ENCODE data around the gene NEU2. TPM values are rescaled to one million over a fixed set of nuclear protein-coding genes. Genes with fewer than 3 reads are reported as not detected.

NEU2 gene
- polyA plus RNA-seq, 3 donors = not detected

DNA sequence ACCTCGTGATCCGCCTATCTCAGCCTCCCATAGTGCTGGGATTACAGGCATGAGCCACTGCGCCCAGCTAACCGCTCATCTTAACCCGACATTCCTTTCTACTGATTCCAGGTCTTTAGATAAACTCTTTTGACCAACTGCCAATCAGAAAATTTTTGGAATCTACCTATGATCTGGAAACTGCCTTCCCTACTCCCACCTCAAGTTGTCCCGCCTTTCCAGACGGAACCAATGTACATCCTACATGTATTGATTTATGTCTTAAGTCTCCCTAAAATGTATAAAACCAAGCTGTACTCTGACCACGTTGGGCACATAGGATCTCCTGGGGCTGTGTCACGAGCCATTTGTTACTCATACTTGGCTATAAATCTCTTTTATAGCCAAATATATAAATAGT lies 3.2 kb upstream of the NEU2 start:
- no peak for DNase-seq (ENCODE audit: extremely low read depth in 1 of 11, low read depth in 9 of 11, low spot score in 4 of 11)

DNA sequence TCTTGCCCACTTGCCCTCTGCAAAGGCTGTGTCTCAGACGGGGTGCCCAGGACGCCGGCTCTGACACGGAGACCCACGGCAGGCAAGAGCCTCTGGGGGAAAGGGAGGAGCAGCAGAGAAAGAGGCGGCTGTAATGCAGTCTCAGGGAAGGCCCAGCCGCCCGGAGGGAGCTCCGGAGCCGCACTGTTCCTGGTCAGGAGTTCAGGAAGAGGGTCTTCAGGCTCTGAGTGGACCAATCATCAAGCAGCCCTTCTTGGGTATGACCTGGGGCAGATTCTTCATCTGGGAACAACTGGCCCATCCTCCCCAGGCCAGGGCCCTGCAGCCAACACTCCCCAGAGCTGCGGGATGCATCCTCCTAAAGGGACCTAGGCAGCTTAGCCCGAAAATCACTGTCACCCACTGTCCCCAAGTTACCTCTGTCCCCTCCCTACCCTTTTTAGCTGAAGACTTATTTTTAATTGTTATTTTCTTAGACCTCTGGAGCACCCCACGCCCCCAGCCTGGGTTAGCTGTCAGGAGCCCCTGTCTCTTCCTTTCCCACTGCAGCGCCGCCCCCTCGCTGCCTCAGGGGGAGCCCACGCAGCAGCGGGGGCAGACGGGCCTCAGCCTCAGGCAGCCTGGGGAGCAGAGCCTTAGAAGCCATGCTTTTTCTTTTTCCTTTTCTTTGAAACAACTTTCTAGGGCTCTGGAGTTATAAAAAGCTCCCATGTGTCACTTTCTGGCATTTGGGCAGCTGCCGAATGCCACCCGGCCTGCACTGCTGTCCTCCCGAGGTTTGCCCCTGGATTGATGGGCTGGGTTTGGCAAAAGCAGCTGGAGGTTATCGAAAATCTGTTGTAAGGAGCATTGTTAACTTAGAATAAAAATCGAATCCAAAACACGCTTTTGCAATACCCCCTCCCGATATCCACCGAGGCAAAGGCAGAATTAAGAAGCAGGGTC lies 644 bp upstream of the NEU2 start:
- no peak for DNase-seq (ENCODE audit: extremely low read depth in 1 of 11, low read depth in 9 of 11, low spot score in 4 of 11)

DNA sequence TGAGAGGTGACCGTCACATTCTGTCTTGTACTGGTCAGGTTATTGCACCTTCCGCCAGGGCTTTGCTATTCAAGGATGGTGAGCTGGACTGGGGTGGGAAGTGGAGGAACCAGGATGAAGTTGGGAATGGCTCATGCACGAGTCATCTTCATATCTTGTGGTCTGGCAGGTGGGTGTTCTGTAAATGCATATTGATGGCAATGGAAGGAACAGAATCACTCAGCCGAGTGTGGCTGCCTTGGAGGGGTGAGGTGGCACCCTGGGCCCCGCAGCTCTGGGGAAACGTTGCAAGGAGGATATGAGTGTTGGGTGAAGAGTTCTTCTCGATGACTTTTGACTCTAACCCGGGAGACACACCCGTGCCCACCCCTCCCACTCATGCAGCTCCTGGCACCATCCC lies 1.2 kb downstream of the NEU2 start:
- DNase-seq (ENCODE audit: extremely low read depth in 1 of 11, low read depth in 9 of 11, low spot score in 4 of 11) = no peak

DNA sequence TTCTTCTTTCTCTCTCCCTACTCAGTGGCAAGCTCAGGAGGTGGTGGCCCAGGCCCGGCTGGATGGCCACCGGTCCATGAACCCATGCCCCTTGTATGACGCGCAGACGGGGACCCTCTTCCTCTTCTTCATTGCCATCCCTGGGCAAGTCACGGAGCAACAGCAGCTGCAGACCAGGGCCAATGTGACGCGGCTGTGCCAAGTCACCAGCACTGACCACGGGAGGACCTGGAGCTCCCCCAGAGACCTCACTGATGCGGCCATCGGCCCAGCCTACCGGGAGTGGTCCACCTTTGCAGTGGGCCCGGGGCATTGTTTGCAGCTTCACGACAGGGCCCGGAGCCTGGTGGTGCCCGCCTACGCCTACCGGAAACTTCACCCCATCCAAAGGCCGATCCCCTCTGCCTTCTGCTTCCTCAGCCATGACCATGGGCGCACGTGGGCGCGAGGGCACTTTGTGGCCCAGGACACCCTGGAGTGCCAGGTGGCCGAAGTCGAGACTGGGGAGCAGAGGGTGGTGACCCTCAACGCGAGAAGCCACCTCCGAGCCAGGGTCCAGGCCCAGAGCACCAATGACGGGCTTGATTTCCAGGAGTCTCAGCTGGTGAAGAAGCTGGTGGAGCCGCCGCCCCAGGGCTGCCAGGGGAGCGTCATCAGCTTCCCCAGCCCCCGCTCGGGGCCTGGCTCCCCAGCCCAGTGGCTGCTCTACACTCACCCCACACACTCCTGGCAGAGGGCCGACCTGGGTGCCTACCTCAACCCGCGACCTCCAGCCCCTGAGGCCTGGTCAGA lies 1.8 kb downstream of the NEU2 start:
- no peak for DNase-seq (ENCODE audit: extremely low read depth in 1 of 11, low read depth in 9 of 11, low spot score in 4 of 11)

DNA sequence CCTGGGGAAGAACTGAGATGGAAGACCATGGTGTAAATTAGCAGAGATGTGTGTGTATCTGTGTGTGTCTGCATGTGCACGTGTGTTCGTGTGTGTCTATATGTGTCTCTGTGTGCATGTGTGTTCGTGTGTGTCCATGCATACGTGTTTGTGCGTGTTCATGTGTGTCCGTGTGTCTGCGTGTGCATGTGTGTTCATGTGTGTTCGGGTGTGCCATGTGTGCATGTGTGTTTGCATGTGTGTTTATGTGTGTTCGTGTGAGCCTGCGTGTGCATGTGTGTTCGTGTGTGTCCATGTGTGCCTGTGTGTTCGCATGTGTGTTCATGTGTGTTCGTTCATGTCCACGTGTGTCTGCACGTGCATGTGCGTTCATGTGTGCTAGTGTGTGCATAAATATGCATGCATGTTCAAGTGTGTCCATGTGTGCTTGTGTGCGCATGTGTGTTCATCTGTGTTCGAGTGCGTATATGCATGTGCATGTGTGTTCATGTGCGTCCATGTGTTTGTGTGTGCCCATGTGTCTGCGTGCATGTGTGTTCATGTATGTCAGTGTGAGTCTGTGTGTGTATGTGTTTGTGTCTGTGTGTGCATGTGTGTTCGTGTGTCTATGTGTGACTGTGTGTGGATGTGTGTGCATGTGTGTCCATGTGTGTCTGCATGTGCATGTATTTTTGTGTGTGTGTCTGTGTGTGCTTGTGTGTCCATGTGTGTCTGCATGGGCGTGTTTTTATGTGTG lies 3.1 kb downstream of the NEU2 start:
- DNase-seq (ENCODE audit: extremely low read depth in 1 of 11, low read depth in 9 of 11, low spot score in 4 of 11) = no peak

DNA sequence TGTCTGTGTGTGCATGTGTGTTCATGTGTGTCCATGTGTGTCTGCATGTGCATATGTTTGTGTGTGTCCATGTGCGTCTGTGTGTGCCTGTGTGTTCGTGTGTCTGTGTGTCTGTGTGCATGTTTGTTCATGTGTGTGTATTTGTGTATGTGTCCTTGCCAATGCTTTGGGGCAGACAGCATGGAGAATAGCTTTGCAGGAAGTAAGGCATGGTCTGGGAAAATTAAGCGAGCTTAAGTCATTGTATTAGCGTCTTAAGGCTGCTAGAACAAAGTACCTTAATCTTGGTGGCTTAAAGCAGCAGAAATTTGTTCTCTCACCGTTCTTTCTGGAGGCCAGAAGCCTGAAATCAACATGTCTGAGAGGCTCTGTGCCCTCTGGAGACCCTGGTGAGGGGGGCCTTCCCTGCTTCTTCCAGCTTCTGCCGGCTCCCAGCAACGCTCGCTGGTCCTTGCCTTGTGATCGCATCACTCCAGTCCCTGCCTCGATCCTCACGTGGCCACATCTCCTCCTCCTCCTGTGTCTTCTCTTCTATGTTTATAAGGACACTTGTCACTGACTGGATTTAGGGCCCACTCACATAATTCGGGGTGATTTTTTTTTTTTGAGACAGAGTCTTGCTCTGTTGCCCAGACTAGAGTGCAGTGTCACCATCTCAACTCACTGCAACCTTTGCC lies 3.8 kb downstream of the NEU2 start:
- DNase-seq (ENCODE audit: extremely low read depth in 1 of 11, low read depth in 9 of 11, low spot score in 4 of 11) = no peak

DNA sequence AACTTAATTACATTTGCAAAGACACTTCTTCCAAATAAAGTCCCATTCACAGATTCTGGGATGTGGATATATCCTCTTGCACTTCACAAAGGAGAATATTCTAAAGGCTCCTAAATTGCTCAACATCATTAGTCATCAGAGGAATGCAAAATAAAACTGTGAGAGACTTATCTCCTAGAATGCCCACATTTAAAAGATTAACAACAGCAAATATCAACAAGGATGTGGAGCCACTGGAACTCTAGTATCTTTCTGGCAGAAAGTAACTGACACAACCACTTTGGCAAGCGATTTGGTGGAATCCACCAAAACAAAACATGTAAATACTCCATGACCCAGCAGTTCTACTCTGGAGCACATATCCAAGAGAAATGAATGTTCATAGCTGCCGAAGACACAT lies 4.6 kb downstream of the NEU2 start:
- no peak for DNase-seq (ENCODE audit: extremely low read depth in 1 of 11, low read depth in 9 of 11, low spot score in 4 of 11)

DNA sequence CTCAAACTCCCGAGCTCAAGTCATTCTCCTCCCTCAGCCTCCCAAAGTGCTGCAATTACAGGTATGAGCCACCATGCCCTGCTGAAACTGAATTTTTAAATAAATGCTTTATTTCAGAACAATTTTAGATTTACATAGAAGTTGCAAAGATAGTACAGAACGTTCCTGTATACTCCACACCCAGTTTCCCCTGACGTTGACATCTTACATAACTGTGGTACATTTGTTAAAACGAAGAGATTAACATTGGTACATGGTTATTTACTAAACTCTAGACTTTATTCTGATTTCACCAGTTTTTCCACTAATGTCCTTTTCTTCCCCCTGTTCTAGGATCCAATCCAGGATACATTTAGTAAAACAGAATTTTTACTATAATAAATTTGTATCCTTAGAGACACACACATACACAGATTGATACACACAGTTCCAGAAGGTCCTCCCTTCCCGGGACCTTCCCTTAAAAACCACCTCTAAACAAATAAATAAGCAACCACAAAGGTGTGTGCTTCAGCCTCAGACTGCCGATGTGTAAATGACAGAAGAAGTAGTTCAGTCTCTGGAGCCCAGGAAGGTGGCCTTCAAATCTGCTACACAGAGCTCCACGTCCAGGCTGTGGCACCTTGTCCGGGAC lies 6.9 kb downstream of the NEU2 start:
- no peak for DNase-seq (ENCODE audit: extremely low read depth in 1 of 11, low read depth in 9 of 11, low spot score in 4 of 11)

DNA sequence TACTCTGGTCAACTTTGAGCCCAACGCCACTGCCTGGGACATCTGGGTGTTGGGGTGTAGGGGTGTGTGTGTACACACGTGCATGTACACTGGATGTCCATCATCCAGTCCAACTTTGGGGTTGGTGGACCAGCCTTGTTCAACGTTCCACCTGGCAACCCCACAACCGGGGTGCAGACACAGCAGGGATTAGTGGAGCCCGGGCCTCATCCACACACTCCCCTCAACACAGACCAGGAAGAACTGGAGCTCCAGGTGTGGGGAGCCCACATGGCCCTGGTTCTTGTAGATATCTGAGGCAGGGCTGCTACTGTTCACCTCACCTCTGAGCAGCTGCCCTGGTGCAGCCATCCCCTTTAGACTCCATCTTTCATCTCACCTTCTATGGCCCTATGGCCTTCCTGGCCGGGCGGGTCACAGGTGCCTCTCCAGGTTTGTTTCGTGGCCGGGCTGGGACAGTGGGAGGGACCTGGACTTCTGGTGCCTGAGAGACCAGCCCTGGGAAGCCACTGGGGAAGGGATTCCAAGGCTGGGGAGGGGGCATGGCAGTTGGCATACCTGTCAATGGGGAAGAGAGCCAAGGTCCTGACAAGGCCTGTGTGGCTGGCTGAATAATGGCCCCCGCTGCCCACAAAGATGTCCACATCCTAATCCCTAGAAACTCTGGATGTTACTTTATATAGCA lies 7.5 kb downstream of the NEU2 start:
- DNase-seq (ENCODE audit: extremely low read depth in 1 of 11, low read depth in 9 of 11, low spot score in 4 of 11) = no peak

DNA sequence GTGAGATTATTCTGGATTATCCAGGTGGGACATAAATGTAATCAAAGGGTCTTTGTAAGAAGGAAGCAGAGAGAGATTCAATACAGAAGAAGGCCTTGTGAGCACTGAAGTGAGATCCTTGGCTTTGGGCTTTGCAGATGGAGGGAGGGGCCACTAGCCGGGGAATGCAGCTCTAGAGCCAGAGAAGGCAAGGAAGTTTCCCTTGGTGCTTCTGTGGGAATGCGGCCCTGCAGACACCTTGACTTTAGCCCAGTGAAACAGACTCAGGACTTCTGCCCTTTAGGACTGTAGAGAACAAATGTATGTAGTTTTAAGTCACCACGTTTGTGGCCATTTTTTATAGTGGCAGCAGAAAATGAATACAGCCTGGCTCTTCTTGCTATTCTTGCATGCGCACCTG lies 8.1 kb downstream of the NEU2 start:
- DNase-seq (ENCODE audit: extremely low read depth in 1 of 11, low read depth in 9 of 11, low spot score in 4 of 11) = no peak

DNA sequence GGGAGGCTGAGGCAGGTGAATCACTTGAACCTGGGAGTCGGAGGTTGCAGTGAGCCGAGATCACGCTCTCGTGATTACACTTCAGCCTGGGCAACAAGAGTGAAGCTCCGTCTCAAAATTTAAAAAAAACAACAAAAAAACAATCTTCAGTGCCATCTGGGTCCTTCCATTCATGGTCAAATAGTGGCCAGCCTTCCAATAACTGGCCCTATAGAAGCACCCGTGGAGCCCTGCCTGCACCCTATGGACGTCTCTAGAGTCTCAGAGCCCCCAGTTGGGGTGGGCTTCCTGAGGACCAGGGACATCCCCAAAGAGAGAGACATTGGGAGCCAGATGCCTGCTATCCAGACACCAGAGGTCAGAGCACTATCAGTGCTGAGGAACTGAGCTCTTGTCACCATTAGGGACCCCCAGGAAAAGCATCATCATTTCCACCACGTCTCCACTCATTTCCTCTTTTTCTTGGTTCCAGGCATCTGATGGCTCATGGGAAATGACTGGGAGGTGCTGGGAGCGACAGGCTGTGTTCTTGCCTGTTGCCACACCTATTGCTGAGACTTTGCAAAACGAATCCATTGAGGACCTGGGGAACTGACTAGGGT lies 9.4 kb downstream of the NEU2 start:
- DNase-seq (ENCODE audit: extremely low read depth in 1 of 11, low read depth in 9 of 11, low spot score in 4 of 11) = no peak

DNA sequence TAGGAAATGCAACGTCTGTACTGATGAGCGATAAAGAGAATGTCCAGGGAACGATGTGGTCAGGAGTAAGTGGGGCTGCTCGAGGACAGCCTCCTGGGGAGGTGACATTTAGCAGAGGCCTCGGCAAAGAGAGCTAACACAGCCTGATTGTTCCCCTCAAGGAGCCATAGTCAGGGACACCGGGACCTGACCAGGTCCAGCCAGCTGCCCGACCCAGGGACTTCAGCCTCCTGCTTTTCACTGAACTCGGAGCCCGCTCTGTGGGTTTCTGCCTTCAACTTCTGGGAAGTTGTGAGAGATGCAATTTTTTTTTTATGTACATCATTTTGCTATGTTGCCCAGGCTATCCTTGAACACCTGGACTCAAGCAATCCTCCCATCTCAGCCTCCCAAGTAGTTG lies 10.1 kb downstream of the NEU2 start:
- DNase-seq (ENCODE audit: extremely low read depth in 1 of 11, low read depth in 9 of 11, low spot score in 4 of 11) = no peak

DNA sequence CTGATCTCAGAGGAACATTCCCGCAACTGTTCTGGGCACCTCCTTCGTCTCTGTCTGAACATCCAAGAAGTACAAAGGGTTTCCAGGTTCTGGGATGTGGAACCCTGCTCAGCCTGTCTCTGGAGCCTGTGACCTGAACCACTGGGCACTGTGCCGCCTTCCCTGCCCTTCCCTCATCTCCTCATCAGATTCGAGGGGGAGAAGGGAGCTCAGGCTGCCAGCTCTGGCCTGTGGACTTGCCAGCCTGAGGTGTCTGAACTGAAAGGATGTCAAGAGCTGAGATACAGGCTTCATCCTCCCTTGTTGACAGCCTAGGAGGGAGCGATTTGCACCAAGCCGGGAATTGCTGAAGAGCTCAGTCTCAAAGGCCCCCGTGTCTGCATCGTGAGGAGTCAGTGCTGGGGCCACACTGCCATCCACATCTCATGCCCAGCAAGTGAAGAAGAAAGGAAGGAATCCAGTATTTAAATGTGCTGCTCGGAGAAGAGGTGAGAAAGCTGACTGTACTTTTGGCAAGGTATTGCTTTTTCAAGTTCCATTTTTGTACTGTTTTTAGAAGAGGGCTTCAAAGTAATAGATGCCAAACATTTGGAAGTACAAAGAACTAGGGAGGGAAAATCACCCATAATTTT lies 12.6 kb downstream of the NEU2 start:
- DNase-seq (ENCODE audit: extremely low read depth in 1 of 11, low read depth in 9 of 11, low spot score in 4 of 11) = no peak

DNA sequence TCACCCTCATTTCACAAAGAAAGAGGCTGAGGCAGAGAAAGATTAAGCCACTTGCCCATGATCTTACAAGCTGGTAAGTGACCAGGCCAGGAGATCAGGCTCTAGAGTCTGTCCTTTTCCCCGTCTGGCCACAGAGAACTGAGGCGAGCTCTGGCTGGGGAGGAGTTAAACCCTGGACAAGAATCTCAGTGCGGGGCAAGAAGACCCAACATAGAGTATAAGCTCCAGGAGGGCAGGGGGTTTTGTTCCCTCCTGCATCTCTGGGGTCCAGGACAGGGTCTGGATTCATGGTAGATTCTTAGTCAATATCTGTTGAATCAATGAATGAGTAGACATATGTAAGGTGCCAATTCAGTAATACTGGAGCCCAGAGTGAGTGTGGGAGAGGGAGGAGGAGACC lies 14.7 kb downstream of the NEU2 start:
- DNase-seq (ENCODE audit: extremely low read depth in 1 of 11, low read depth in 9 of 11, low spot score in 4 of 11) = no peak

DNA sequence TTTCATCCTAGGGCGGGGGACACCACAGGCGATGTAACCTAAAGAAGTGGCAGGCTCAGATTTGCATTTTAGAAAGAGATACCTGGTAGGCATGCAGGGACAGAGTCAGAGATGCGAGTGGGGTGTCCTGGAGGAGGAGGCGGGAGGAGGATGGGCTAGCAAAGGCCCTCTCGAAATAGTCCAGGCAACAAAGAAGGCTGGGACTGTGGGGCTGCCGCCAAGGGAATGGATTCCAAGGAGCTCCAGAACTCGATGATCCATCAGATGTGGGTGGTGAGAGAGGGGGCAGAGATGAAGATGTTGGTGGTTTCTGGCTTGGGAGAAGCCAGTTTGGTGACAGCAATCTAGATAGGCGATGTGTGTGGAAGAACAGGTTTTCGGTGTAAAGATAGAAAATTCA lies 15.2 kb downstream of the NEU2 start:
- no peak for DNase-seq (ENCODE audit: extremely low read depth in 1 of 11, low read depth in 9 of 11, low spot score in 4 of 11)

DNA sequence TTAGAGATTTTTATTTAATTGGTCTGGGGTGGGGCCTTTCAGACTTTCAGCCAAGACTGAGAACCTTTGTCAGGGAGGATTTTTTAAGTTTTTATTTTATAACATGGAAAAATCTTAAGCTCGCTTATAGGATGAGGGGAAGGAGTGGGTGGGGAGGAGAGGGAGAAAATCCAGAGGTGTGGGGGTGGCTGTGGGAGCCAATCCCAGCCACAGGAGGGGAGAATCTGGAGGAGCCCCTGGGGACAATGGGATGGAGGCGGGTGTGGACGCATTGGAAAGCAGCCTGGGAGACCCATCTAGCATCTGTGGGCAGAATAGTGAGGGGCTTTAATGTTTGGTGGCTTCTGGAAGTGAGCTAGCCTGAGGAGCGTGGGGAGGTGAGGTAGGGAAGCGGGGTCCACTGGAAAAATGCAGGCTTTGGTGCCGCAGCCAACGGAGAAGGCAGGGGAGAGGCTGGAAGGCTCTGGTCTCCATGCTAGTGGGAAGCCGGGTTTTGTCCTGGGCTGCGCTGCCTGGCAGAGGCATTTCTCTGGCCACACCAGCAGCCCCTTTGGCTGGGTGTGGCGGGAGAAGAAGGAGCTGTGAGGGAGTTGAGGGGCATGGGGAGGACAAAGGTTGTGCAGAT lies 16.2 kb downstream of the NEU2 start:
- no peak for DNase-seq (ENCODE audit: extremely low read depth in 1 of 11, low read depth in 9 of 11, low spot score in 4 of 11)

DNA sequence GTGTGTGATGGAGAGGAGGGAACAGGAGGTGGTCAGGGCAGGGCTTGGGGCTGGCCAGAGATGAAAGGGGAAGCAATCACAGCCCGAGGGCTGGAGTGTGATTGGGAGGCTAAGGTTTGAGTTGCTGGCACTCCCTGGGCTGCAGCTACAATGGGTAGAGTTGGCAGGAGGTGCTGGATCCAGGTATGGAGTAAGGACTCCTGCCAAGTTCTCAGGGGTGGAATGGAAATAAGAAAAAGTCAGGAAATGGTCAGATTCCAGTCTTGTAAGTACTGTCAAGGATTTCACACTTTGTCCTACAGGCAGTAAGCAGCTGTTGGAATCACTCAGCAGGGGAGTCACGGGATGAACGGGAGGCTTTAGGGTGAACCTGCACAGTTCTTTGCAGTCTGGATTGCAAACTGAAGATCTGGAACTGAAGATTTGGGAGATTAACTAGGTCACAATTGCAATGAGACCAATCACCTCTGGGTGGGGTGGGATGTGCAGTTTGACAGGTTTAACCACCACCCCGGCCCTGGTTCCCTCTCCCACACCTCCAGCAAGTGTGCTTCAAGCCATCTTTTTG lies 16.8 kb downstream of the NEU2 start:
- no peak for DNase-seq (ENCODE audit: extremely low read depth in 1 of 11, low read depth in 9 of 11, low spot score in 4 of 11)

Data from renal cortex interstitium (tissue), 11 donors.